H9 (cell line): ENCODE measurements around the gene MYOZ3. TPM values are rescaled to one million over a fixed set of nuclear protein-coding genes. Genes with fewer than 3 reads are reported as not detected.

Experiments used
- DNase-seq: peaks from one replicate; pipeline ENCODE4 v3.0.0-alpha.2; 2017
- H2AFZ ChIP-seq: one replicate; pipeline ENCODE4 v1.6.1; 2013; ENCODE audit warnings: mild to moderate bottlenecking, low read length, control low read depth, moderate library complexity
- H2AK5ac ChIP-seq: 2 replicates; pipeline ENCODE4 v1.6.1; 2013; ENCODE audit warnings: low read length, control low read depth, mixed read lengths; ENCODE audit not compliant: insufficient read length
- H2BK120ac ChIP-seq: one replicate; pipeline ENCODE4 v1.6.1; 2013; ENCODE audit warnings: low read depth, mild to moderate bottlenecking, low read length, control low read depth, inconsistent platforms; ENCODE audit not compliant: poor library complexity, severe bottlenecking
- H2BK12ac ChIP-seq: 2 replicates; pipeline ENCODE4 v1.6.1; 2013; ENCODE audit warnings: low read length, control low read depth, mixed read lengths, low read depth; ENCODE audit not compliant: insufficient read length
- H2BK15ac ChIP-seq: 2 replicates; pipeline ENCODE4 v1.6.1; 2013; ENCODE audit warnings: low read depth, low read length, control low read depth
- H2BK20ac ChIP-seq: one replicate; pipeline ENCODE4 v1.6.1; 2013; ENCODE audit warnings: low read depth, mild to moderate bottlenecking, low read length, control low read depth, inconsistent platforms; ENCODE audit not compliant: poor library complexity, severe bottlenecking
- H2BK5ac ChIP-seq: 2 replicates; pipeline ENCODE4 v1.6.1; 2013; ENCODE audit warnings: low read length, control low read depth, mixed read lengths; ENCODE audit not compliant: insufficient read length
- H3K14ac ChIP-seq: 2 replicates; pipeline ENCODE4 v1.6.1; 2013; ENCODE audit warnings: low read length, control low read depth; ENCODE audit not compliant: insufficient read depth
- H3K18ac ChIP-seq: 2 replicates; pipeline ENCODE4 v1.6.1; 2013; ENCODE audit warnings: low read depth, mild to moderate bottlenecking, mixed read lengths, low read length, control low read depth; ENCODE audit not compliant: insufficient read length
- H3K23ac ChIP-seq: 2 replicates; pipeline ENCODE4 v1.6.1; 2013; ENCODE audit warnings: low read length, control low read depth, mixed read lengths, low read depth; ENCODE audit not compliant: insufficient read length
- H3K23me2 ChIP-seq: 2 replicates; pipeline ENCODE4 v1.6.1; 2013; ENCODE audit warnings: low read depth, mild to moderate bottlenecking, mixed read lengths, low read length, control low read depth; ENCODE audit not compliant: insufficient read length, poor library complexity, severe bottlenecking
- H3K27ac ChIP-seq: 2 replicates; pipeline ENCODE4 v1.5.1; 2013; ENCODE audit warnings: low read length, control low read depth, mixed read lengths, low read depth; ENCODE audit not compliant: insufficient read length
- H3K27me3 ChIP-seq: 2 replicates; pipeline ENCODE4 v1.6.1; 2013; ENCODE audit warnings: low read length, control low read depth, inconsistent platforms; ENCODE audit not compliant: insufficient read depth
- H3K4ac ChIP-seq: 2 replicates; pipeline ENCODE4 v1.6.1; 2013; ENCODE audit warnings: low read depth, mild to moderate bottlenecking, control low read depth, inconsistent platforms, low read length, moderate library complexity
- H3K4me1 ChIP-seq: 2 replicates; pipeline ENCODE4 v1.6.1; 2013; ENCODE audit warnings: low read length, control low read depth, inconsistent platforms; ENCODE audit not compliant: insufficient read depth
- H3K4me2 ChIP-seq: 2 replicates; pipeline ENCODE4 v1.6.1; 2013; ENCODE audit warnings: low read length, control low read depth, mixed read lengths; ENCODE audit not compliant: insufficient read length, insufficient read depth
- H3K56ac ChIP-seq: 2 replicates; pipeline ENCODE4 v1.6.1; 2013; ENCODE audit warnings: low read depth, mild to moderate bottlenecking, mixed read lengths, low read length, control low read depth; ENCODE audit not compliant: insufficient read length
- H3K79me1 ChIP-seq: 2 replicates; pipeline ENCODE4 v1.6.1; 2013; ENCODE audit warnings: low read depth, mild to moderate bottlenecking, moderate library complexity, low read length, control low read depth, inconsistent platforms; ENCODE audit not compliant: insufficient read depth, poor library complexity, severe bottlenecking
- H3K79me2 ChIP-seq: 2 replicates; pipeline ENCODE4 v1.6.1; 2013; ENCODE audit warnings: low read length, control low read depth, inconsistent platforms; ENCODE audit not compliant: insufficient read depth
- H3K9ac ChIP-seq: 2 replicates; pipeline ENCODE4 v1.6.1; 2013; ENCODE audit warnings: low read length, control low read depth, mixed read lengths; ENCODE audit not compliant: insufficient read length; ENCODE audit errors: extremely low read depth
- H3K9me3 ChIP-seq: one replicate; pipeline ENCODE4 v1.6.1; 2013; ENCODE audit warnings: low read depth, low read length, inconsistent platforms; ENCODE audit not compliant: control insufficient read depth
- H3T11ph ChIP-seq: one replicate; pipeline ENCODE4 v1.6.1; 2013; ENCODE audit warnings: mild to moderate bottlenecking, low read length, control low read depth, inconsistent platforms
- H4K20me1 ChIP-seq: one replicate; pipeline ENCODE4 v1.6.1; 2013; ENCODE audit not compliant: control insufficient read depth, insufficient read length, insufficient read depth
- H4K5ac ChIP-seq: 2 replicates; pipeline ENCODE4 v1.6.1; 2013; ENCODE audit warnings: low read depth, mild to moderate bottlenecking, mixed read lengths, low read length, control low read depth; ENCODE audit not compliant: insufficient read length
- H4K8ac ChIP-seq: replicated peaks from 2 replicates; pipeline ENCODE4 v1.6.1; 2013; ENCODE audit warnings: low read length, control low read depth, mixed read lengths, low read depth; ENCODE audit not compliant: insufficient read length
- H4K91ac ChIP-seq: 2 replicates; pipeline ENCODE4 v1.6.1; 2013; ENCODE audit warnings: low read depth, mild to moderate bottlenecking, moderate library complexity, mixed read lengths, low read length, control low read depth; ENCODE audit not compliant: insufficient read length
- H3K27ac Mint-ChIP-seq, 3 experiments: 2 replicates in 2 of 3; 3 replicates in 1 of 3; pipeline ENCODE4 v1.8.0; 2020 to 2021; ENCODE audit warnings: mixed read lengths in 3 of 3, mild to moderate bottlenecking in 1 of 3, moderate library complexity in 1 of 3
- H3K27me3 Mint-ChIP-seq: 2 replicates; pipeline ENCODE4 v1.8.0; 2021; ENCODE audit warnings: low read depth, mild to moderate bottlenecking, moderate library complexity, mixed read lengths
- H3K36me3 Mint-ChIP-seq, 3 experiments: 2 replicates in 2 of 3; 3 replicates in 1 of 3; pipeline ENCODE4 v1.8.0; 2020 to 2021; ENCODE audit warnings: low read depth in 3 of 3, mixed read lengths in 3 of 3; ENCODE audit not compliant: insufficient read depth in 1 of 3
- H3K4me1 Mint-ChIP-seq, 2 experiments: 2 replicates each; pipeline ENCODE4 v1.8.0; 2020; ENCODE audit warnings: mixed read lengths in 2 of 2
- H3K4me3 Mint-ChIP-seq, 2 experiments: 2 replicates in 1 of 2; 3 replicates in 1 of 2; pipeline ENCODE4 v1.8.0; 2020 to 2021; ENCODE audit warnings: mild to moderate bottlenecking in 2 of 2, mixed read lengths in 2 of 2, moderate library complexity in 1 of 2
- H3K9me3 Mint-ChIP-seq, 2 experiments: 2 replicates in 1 of 2; 3 replicates in 1 of 2; pipeline ENCODE4 v1.8.0; 2020; ENCODE audit warnings: mild to moderate bottlenecking in 2 of 2, mixed read lengths in 2 of 2, moderate library complexity in 1 of 2
- WGBS: extraction: QIAGEN DNeasy Blood & Tissue Kit; methylation state at CpG from one replicate; pipeline ENCODE4 v1.1.7; 2013; ENCODE audit warnings: missing lambda C conversion rate, low lambda C conversion rate, mixed read lengths; ENCODE audit not compliant: insufficient read length; ENCODE audit errors: extremely low coverage; 5-methylcytosine and 5-hydroxymethylcytosine counted together
- total RNA-seq: library from RNA; stranded (reverse); gene quantifications from 2 replicates; pipeline ENCODE4 v1.2.1, GENCODE V29; 2021
- TF ChIP-seq, protein P1 (sequence below): fragments of 200-600 bp; sonication (generic); conservative IDR thresholded peaks from 3 replicates; pipeline ENCODE4 v1.8.0; 2021; ENCODE audit warnings: antibody characterized with exemption, mild to moderate bottlenecking

The MYOZ3 gene
- total RNA-seq, 1 experiment from 2014 or later = 18.1 TPM

DNA sequence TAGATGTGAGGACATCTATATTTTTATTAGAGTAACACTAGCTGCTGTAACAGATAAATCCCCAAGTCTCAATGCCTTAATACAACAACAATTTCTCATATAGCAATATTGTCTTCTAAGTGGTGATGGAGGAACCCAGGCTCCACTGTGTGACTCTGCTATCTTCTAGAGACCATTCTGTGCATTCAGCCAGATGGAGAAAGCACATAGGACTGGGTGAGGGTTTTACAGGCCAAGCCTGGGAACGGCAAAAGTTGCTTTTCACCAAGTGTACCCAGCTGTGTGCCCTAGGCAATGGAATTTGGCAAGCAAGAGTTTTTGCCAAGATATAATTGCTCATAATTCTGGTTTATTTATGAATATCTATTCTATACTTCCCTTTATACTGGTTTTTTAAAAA lies 28.1 kb downstream of the MYOZ3 start:
- Histone ChIP-seq H4K8ac (no peak overlapping the region), H3K9ac (no peak overlapping the region), H3T11ph (no peak overlapping the region), H4K20me1 (no peaks in the 10 kb centered on the region), H4K5ac (no peak overlapping the region), H3K4ac (no peak overlapping the region), H2AFZ (no peak overlapping the region), H3K27ac (no peak overlapping the region), H2BK15ac (no peak overlapping the region), H3K23ac (no peak overlapping the region), H4K91ac (no peak overlapping the region), H2AK5ac (no peak overlapping the region), H3K4me2 (no peak overlapping the region), H2BK120ac (no peak overlapping the region), H3K27me3 (no peaks in the 10 kb centered on the region), H3K18ac (no peak overlapping the region), H3K23me2 (no peaks in the 10 kb centered on the region), H2BK12ac (no peak overlapping the region), H2BK20ac (no peak overlapping the region), H3K79me1 (no peaks in the 10 kb centered on the region), H3K79me2 (no peaks in the 10 kb centered on the region), H3K14ac (no peak overlapping the region), H2BK5ac (no peak overlapping the region), H3K9me3 (no peaks in the 10 kb centered on the region), H3K4me1 (no peaks in the 10 kb centered on the region), H3K56ac (no peak overlapping the region)
- no peak overlapping the region for H3K27ac Mint-ChIP-seq
- H3K9me3 Mint-ChIP-seq = no peaks in the 10 kb centered on the region
- no peaks in the 10 kb centered on the region for H3K27me3 Mint-ChIP-seq
- H3K4me3 Mint-ChIP-seq = no peak overlapping the region
- DNase-seq = no peak
- peaks cover 21 to 40% (median 34%) of the 10 kb centered on the region in 3 experiments; a peak in 6 of 7 replicates for H3K36me3 Mint-ChIP-seq
- no CpG with 5 or more reads among the region's 1 CpG for WGBS
- TF ChIP-seq, protein P1, sequence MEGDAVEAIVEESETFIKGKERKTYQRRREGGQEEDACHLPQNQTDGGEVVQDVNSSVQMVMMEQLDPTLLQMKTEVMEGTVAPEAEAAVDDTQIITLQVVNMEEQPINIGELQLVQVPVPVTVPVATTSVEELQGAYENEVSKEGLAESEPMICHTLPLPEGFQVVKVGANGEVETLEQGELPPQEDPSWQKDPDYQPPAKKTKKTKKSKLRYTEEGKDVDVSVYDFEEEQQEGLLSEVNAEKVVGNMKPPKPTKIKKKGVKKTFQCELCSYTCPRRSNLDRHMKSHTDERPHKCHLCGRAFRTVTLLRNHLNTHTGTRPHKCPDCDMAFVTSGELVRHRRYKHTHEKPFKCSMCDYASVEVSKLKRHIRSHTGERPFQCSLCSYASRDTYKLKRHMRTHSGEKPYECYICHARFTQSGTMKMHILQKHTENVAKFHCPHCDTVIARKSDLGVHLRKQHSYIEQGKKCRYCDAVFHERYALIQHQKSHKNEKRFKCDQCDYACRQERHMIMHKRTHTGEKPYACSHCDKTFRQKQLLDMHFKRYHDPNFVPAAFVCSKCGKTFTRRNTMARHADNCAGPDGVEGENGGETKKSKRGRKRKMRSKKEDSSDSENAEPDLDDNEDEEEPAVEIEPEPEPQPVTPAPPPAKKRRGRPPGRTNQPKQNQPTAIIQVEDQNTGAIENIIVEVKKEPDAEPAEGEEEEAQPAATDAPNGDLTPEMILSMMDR = no peak
- peaks cover 6 to 11% of the 10 kb centered on the region in 2 experiments for H3K4me1 Mint-ChIP-seq
